ENCODE results near the gene PRKCE.

PRKCE gene

GRCh38 chr2:45612731-45613130, 38.7 kb upstream of the PRKCE start:
- H4K91ac ChIP-seq (ENCODE audit: low read length), result no peak overlapping the region
- H3K27me3 ChIP-seq (ENCODE audit: control insufficient read depth in 1 of 2, insufficient read depth in 1 of 2, low read length in 2 of 2), result no peaks in the 10 kb centered on the region
- H3K9me3 ChIP-seq (ENCODE audit: control insufficient read depth, low read length), result no peaks in the 10 kb centered on the region
- no peaks in the 10 kb centered on the region for H3K36me3 ChIP-seq (ENCODE audit: control insufficient read depth in 1 of 2, insufficient read depth in 2 of 2, low read depth in 1 of 2, low read length in 2 of 2)
- H3K4me3 ChIP-seq (ENCODE audit: insufficient read depth in 1 of 2, low read depth in 1 of 2, low read length in 2 of 2), result no peak overlapping the region
- H2AFZ ChIP-seq (ENCODE audit: low read depth, low read length), result no peak overlapping the region
- peak overlapping the region; percentile 43 for H3K27ac ChIP-seq (ENCODE audit: low read length, poor library complexity, severe bottlenecking)
- H3K18ac ChIP-seq (ENCODE audit: low read depth in 1 of 2, low read length in 2 of 2), result no peak overlapping the region
- H2BK120ac ChIP-seq (ENCODE audit: low read depth, low read length), result no peak overlapping the region
- 36% methylated on average over 2 of the region's 2 CpGs for WGBS
- no peak overlapping the region for H3K4me2 ChIP-seq (ENCODE audit: low read length, poor library complexity, severe bottlenecking)
- H3K4ac ChIP-seq (ENCODE audit: low read depth in 1 of 2, low read length in 2 of 2), result no peak overlapping the region
- H3K4me1 ChIP-seq (ENCODE audit: control insufficient read depth, insufficient read depth, low read depth, low read length), result no peaks in the 10 kb centered on the region
- no peak overlapping the region for H2BK5ac ChIP-seq (ENCODE audit: low read depth, low read length, poor library complexity, severe bottlenecking)
- peak; percentile 82 for DNase-seq
- H3K23ac ChIP-seq (ENCODE audit: low read length in 2 of 2), result no peak overlapping the region
- peaks cover 14% of the 10 kb centered on the region for H3K79me1 ChIP-seq (replicated peaks; ENCODE audit: low read length, poor library complexity, severe bottlenecking)
- no peak overlapping the region for H2BK12ac ChIP-seq (ENCODE audit: low read length in 2 of 2)
- no peak overlapping the region for H2BK15ac ChIP-seq (ENCODE audit: low read depth, poor library complexity, severe bottlenecking)
- no peak overlapping the region for H2AK5ac ChIP-seq (ENCODE audit: low read length, severe bottlenecking)
- H3K14ac ChIP-seq (ENCODE audit: low read length in 2 of 2), result no peak overlapping the region
- no peak overlapping the region for H4K8ac ChIP-seq (ENCODE audit: low read length)
- no peak overlapping the region for H3K9ac ChIP-seq (ENCODE audit: low read length)

GRCh38 chr2:45614330-45614729, 37.1 kb upstream of the PRKCE start:
- 100% methylated on average over 1 of the region's 1 CpG for WGBS
- H3K4ac ChIP-seq (ENCODE audit: low read depth in 1 of 2, low read length in 2 of 2), result no peak overlapping the region
- H2BK12ac ChIP-seq (ENCODE audit: low read length in 2 of 2), result peak overlapping the region in 1 of 2 experiments; percentile 73
- H3K23ac ChIP-seq (ENCODE audit: low read length in 2 of 2), result no peak overlapping the region
- H2AK5ac ChIP-seq (ENCODE audit: low read length, severe bottlenecking), result no peak overlapping the region
- no peak overlapping the region for H3K18ac ChIP-seq (ENCODE audit: low read depth in 1 of 2, low read length in 2 of 2)
- H3K79me1 ChIP-seq (replicated peaks; ENCODE audit: low read length, poor library complexity, severe bottlenecking), result peaks cover 5% of the 10 kb centered on the region
- H3K27me3 ChIP-seq (ENCODE audit: control insufficient read depth in 1 of 2, insufficient read depth in 1 of 2, low read length in 2 of 2), result no peaks in the 10 kb centered on the region
- no peaks in the 10 kb centered on the region for H3K36me3 ChIP-seq (ENCODE audit: control insufficient read depth in 1 of 2, insufficient read depth in 2 of 2, low read depth in 1 of 2, low read length in 2 of 2)
- H3K9ac ChIP-seq (ENCODE audit: low read length), result no peak overlapping the region
- H4K91ac ChIP-seq (ENCODE audit: low read length), result no peak overlapping the region
- no peak overlapping the region for H2BK5ac ChIP-seq (ENCODE audit: low read depth, low read length, poor library complexity, severe bottlenecking)
- no peaks in the 10 kb centered on the region for H3K4me1 ChIP-seq (ENCODE audit: control insufficient read depth, insufficient read depth, low read depth, low read length)
- H3K4me2 ChIP-seq (ENCODE audit: low read length, poor library complexity, severe bottlenecking), result no peak overlapping the region
- DNase-seq, result no peak
- no peak overlapping the region for H3K4me3 ChIP-seq (ENCODE audit: insufficient read depth in 1 of 2, low read depth in 1 of 2, low read length in 2 of 2)
- no peak overlapping the region for H2BK120ac ChIP-seq (ENCODE audit: low read depth, low read length)
- no peak overlapping the region for H2AFZ ChIP-seq (ENCODE audit: low read depth, low read length)
- H3K9me3 ChIP-seq (ENCODE audit: control insufficient read depth, low read length), result no peaks in the 10 kb centered on the region
- H2BK15ac ChIP-seq (ENCODE audit: low read depth, poor library complexity, severe bottlenecking), result no peak overlapping the region
- H4K8ac ChIP-seq (ENCODE audit: low read length), result no peak overlapping the region
- H3K27ac ChIP-seq (ENCODE audit: low read length, poor library complexity, severe bottlenecking), result no peak overlapping the region
- peak overlapping the region in 1 of 2 experiments; percentile 27 for H3K14ac ChIP-seq (ENCODE audit: low read length in 2 of 2)

GRCh38 chr2:45614871-45615415, 36.5 kb upstream of the PRKCE start:
- Histone ChIP-seq H3K36me3 (ENCODE audit: control insufficient read depth in 1 of 2, insufficient read depth in 2 of 2, low read depth in 1 of 2, low read length in 2 of 2) (no peaks in the 10 kb centered on the region), H3K23ac (ENCODE audit: low read length in 2 of 2) (no peak overlapping the region), H3K18ac (ENCODE audit: low read depth in 1 of 2, low read length in 2 of 2) (no peak overlapping the region), H3K14ac (ENCODE audit: low read length in 2 of 2) (no peak overlapping the region), H4K8ac (ENCODE audit: low read length) (no peak overlapping the region), H3K4ac (ENCODE audit: low read depth in 1 of 2, low read length in 2 of 2) (no peak overlapping the region), H3K4me2 (ENCODE audit: low read length, poor library complexity, severe bottlenecking) (no peak overlapping the region), H2BK15ac (ENCODE audit: low read depth, poor library complexity, severe bottlenecking) (no peak overlapping the region), H2BK5ac (ENCODE audit: low read depth, low read length, poor library complexity, severe bottlenecking) (no peak overlapping the region), H3K27me3 (ENCODE audit: control insufficient read depth in 1 of 2, insufficient read depth in 1 of 2, low read length in 2 of 2) (no peaks in the 10 kb centered on the region), H3K4me1 (ENCODE audit: control insufficient read depth, insufficient read depth, low read depth, low read length) (no peaks in the 10 kb centered on the region), H2AFZ (ENCODE audit: low read depth, low read length) (no peak overlapping the region), H2BK12ac (ENCODE audit: low read length in 2 of 2) (no peak overlapping the region), H3K9ac (ENCODE audit: low read length) (no peak overlapping the region), H3K9me3 (ENCODE audit: control insufficient read depth, low read length) (no peaks in the 10 kb centered on the region), H2BK120ac (ENCODE audit: low read depth, low read length) (no peak overlapping the region), H3K27ac (ENCODE audit: low read length, poor library complexity, severe bottlenecking) (no peak overlapping the region), H4K91ac (ENCODE audit: low read length) (no peak overlapping the region), H3K4me3 (ENCODE audit: insufficient read depth in 1 of 2, low read depth in 1 of 2, low read length in 2 of 2) (no peak overlapping the region), H2AK5ac (ENCODE audit: low read length, severe bottlenecking) (no peak overlapping the region), H3K79me1 (replicated peaks; ENCODE audit: low read length, poor library complexity, severe bottlenecking) (peaks cover 1% of the 10 kb centered on the region)
- WGBS, result 94% methylated on average over 2 of the region's 3 CpGs
- peak; percentile 54 for DNase-seq

GRCh38 chr2:45616658-45617411, 34.6 kb upstream of the PRKCE start:
- Histone ChIP-seq H2AFZ (ENCODE audit: low read depth, low read length) (no peak overlapping the region), H3K4me2 (ENCODE audit: low read length, poor library complexity, severe bottlenecking) (no peak overlapping the region), H3K27me3 (ENCODE audit: control insufficient read depth in 1 of 2, insufficient read depth in 1 of 2, low read length in 2 of 2) (no peaks in the 10 kb centered on the region), H3K14ac (ENCODE audit: low read length in 2 of 2) (no peak overlapping the region), H3K36me3 (ENCODE audit: control insufficient read depth in 1 of 2, insufficient read depth in 2 of 2, low read depth in 1 of 2, low read length in 2 of 2) (no peaks in the 10 kb centered on the region), H2BK5ac (ENCODE audit: low read depth, low read length, poor library complexity, severe bottlenecking) (no peak overlapping the region), H2BK15ac (ENCODE audit: low read depth, poor library complexity, severe bottlenecking) (no peak overlapping the region), H3K4me1 (ENCODE audit: control insufficient read depth, insufficient read depth, low read depth, low read length) (no peaks in the 10 kb centered on the region), H2BK120ac (ENCODE audit: low read depth, low read length) (no peak overlapping the region), H2AK5ac (ENCODE audit: low read length, severe bottlenecking) (no peak overlapping the region), H2BK12ac (ENCODE audit: low read length in 2 of 2) (no peak overlapping the region), H3K4ac (ENCODE audit: low read depth in 1 of 2, low read length in 2 of 2) (no peak overlapping the region), H3K79me1 (replicated peaks; ENCODE audit: low read length, poor library complexity, severe bottlenecking) (no peaks in the 10 kb centered on the region), H3K27ac (ENCODE audit: low read length, poor library complexity, severe bottlenecking) (no peak overlapping the region), H4K91ac (ENCODE audit: low read length) (no peak overlapping the region), H3K9ac (ENCODE audit: low read length) (no peak overlapping the region), H3K4me3 (ENCODE audit: insufficient read depth in 1 of 2, low read depth in 1 of 2, low read length in 2 of 2) (no peak overlapping the region), H3K18ac (ENCODE audit: low read depth in 1 of 2, low read length in 2 of 2) (no peak overlapping the region), H3K9me3 (ENCODE audit: control insufficient read depth, low read length) (no peaks in the 10 kb centered on the region), H4K8ac (ENCODE audit: low read length) (no peak overlapping the region), H3K23ac (ENCODE audit: low read length in 2 of 2) (no peak overlapping the region)
- DNase-seq, result peak; percentile 36
- WGBS, result 88% methylated on average over 2 of the region's 4 CpGs

Data from mesenchymal stem cell (in vitro differentiated cells and primary cell).